ENCODE results near the gene CCL26.
"Not testable (repeated sequence)": the region's sequence is repeated elsewhere in the genome, so short reads cannot be mapped to it uniquely, and the experiment has no call there.

The CCL26 gene

DNA sequence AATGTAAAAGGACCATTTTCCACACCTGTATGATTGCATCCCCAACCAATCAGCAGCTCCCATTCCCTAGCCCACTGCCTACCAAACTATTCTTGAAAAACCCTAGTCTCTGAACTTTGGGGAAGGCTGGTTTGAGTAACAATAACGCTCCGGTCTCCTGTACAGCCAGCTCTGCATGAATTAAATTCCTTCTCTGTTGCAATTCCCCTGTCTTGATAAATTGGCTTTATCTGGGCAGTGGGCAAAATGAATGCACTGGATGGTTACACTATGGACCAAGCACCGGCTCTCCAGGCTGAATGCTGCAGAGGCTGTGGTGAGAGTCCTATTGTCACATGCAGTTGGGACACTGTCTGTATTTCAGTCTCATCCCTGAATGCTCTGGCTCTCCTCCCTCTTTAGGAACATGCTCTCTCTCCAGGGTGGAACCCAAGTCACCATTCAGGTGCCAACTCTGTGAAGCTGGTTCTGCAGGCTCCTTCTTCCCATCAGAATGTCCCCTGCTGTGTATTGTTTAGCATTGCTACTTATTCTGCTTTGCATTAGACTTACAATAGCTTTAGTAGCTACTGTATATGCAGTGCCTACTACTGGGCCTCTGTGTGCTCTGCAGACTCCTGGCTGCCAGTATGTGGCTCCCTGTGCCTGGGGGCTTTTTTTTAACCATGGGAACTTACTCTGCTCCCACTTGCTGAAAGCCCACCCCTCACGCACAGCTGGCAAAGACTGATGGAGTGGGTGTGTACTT, 34.7 kb upstream of the CCL26 start:
- DNase-seq (ENCODE audit: insufficient read length, low spot score) (no peak), FAIRE-seq (no peak)
- no peak for TF ChIP-seq POLR2A (IDR thresholded peaks at IDR 0.05; ENCODE audit: low read depth, low read length)

DNA sequence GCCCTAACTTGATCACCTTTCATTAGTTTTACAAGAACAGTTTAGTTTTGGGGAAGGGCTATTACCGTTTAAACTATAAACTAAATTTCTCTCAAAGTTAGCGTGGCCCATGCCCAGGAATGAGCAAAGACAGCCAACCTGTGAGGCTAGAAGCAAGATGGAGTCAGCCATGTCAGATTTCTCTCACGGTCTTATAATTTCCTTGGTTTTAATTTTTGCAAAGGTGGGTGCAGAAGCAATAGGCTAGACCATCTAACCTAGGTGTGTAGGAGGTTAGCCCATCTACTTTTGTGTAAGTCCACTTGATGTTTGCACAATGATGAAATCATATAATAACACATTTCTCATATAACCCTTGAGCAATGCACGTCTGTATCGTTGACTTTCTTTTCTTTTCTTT, 32.7 kb upstream of the CCL26 start:
- FAIRE-seq (no peak), DNase-seq (ENCODE audit: insufficient read length, low spot score) (no peak)
- no peak for TF ChIP-seq POLR2A (IDR thresholded peaks at IDR 0.05; ENCODE audit: low read depth, low read length)

DNA sequence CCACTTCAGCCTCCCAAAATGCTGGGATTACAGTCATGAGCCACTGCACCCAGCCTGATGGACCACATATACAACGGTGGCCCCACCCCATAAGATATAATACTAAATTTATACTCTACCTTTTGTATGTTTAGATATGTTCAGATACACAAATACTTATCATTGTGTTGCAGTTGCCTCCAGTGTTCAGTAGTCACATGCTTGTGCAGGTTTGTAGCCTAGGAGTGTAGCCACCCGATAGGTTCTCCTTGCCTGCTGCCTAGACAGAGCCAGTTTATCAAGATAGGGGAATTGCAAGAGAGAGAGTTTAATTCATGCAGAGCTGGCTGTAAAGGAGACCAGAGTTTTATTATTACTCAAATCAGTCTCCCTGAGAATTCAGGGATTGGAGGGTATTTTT, 32.0 kb upstream of the CCL26 start:
- no peak for TF ChIP-seq POLR2A (IDR thresholded peaks at IDR 0.05; ENCODE audit: low read depth, low read length)
- DNase-seq (ENCODE audit: insufficient read length, low spot score) (no peak), FAIRE-seq (no peak)

DNA sequence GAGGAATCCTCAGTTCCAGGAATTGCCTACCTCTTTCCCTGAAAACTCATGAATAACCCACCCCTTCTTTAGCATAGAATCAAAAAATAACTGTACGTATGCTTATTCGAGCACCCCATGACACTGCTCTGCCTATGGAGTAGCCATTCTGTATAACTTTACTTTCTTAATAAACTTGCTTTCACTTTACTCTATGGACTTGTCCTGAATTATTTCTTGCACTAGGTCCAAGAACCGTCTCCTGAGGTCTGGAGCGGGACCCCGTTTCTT, 30.5 kb upstream of the CCL26 start:
- FAIRE-seq: no peak

DNA sequence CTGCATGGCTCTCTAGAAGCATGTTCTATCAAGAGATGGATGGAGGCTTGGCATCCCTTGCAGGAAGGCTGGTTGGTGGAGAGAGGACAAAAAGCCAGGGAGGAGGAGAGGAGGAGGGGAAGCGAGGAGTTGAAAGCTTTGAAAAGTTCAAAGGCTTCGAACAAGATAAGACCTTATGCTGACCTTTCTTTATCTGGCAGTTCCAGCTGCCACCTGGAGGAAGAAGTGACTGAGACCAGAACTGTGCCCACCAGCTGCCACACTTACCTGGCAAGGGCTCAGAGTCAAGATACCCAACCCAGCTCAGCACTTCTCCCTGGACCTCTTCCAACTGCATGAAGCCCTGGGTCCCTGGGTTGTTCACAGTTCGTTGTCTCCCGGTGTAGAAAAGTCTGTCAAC, 26.8 kb upstream of the CCL26 start:
- DNase-seq (ENCODE audit: insufficient read length, low spot score) (no peak), FAIRE-seq (no peak)
- no peak for TF ChIP-seq POLR2A (IDR thresholded peaks at IDR 0.05; ENCODE audit: low read depth, low read length)

More for the DNA sequence above, 30.5 kb upstream of the CCL26 start:
- DNase-seq (ENCODE audit: insufficient read length, low spot score): no peak
- TF ChIP-seq POLR2A (IDR thresholded peaks at IDR 0.05; ENCODE audit: low read depth, low read length): no peak

DNA sequence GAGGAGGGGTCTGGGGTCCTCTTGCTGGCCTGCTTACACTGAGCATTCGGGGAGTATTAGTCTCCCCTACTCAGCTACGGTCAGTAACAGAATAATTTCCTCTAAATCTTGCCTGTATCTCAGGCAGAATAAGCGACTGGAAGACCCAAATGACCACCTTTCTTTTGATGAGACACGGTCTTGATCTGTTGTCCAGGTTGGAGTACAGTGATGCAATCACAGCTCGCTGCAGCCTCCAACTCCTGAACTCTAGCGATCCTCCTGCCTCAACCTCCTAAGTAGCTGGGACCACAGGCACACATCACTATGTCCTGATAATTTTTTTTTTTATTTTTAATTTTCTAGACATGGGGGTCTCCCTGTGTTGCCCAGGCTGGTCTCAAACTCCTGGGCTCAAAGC, 24.4 kb upstream of the CCL26 start:
- no peak for DNase-seq (ENCODE audit: insufficient read length, low spot score)
- TF ChIP-seq POLR2A (IDR thresholded peaks at IDR 0.05; ENCODE audit: low read depth, low read length): no peak
- no peak for FAIRE-seq

DNA sequence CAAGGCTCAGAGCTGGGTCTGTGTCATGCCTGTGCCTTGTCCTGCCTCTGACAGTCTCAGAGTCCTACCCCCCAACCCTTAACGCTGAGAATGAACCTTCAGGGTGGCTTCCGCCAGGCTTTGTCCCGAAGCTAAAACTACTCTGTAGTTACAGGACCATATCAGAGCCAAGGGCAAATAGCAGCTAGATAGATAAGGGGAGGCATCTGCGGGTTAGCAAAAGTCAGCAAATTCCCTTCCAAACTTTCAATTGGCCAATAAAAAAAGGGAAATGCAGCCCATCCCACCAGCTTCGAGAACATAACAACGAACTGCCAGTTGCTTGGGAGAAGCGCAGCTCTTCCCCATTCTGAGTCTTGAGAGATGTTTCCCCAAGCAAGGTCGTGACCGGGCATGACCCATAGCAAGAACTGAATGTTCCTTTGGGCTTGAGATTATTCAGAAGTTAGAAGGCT, 23.8 kb upstream of the CCL26 start:
- no peak for TF ChIP-seq POLR2A (IDR thresholded peaks at IDR 0.05; ENCODE audit: low read depth, low read length)
- no peak for DNase-seq (ENCODE audit: insufficient read length, low spot score)
- no peak for FAIRE-seq

DNA sequence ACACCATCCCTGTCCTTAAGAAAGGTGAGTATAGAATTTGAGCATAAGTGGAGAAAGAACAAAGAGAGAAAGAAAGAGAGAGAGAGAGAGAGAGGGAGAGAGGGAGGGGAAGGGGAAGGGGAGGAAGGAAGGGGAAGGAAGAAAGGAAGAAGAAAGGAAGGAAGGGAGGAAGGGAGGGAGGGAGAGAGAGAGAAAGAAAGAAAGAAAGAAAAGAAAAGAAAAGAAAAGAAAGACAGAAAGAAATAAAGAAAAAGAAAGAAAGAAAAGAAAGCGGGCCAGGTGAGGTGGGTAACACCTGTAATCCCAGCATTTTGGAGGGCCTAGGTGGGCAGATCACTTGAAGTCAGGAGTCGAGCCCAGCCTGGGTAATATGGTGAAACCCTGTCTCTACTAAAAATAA, 21.7 kb upstream of the CCL26 start:
- DNase-seq (ENCODE audit: insufficient read length, low spot score) (no peak), FAIRE-seq (no peak)
- TF ChIP-seq POLR2A (IDR thresholded peaks at IDR 0.05; ENCODE audit: low read depth, low read length): no peak

DNA sequence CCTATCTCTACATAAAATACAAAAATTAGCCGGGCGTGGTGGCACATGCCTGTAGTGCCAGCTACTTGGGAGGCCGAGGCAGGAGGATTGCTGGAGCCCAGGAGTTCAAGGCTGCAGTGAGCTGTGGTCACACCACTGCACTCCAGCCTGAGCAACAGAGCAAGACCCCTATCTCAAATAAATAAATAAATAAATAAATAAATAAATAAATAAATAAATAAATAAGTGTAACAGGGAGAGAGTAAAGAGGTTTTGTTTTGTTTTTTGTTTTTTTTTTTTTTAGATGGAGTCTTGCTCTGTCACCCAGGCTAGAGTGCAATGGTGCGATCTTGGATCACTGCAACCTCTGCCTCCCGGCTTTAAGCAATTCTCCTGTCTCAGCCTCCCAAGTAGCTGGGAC, 20.6 kb upstream of the CCL26 start:
- DNase-seq (ENCODE audit: insufficient read length, low spot score); FAIRE-seq: not testable (repeated sequence)

DNA sequence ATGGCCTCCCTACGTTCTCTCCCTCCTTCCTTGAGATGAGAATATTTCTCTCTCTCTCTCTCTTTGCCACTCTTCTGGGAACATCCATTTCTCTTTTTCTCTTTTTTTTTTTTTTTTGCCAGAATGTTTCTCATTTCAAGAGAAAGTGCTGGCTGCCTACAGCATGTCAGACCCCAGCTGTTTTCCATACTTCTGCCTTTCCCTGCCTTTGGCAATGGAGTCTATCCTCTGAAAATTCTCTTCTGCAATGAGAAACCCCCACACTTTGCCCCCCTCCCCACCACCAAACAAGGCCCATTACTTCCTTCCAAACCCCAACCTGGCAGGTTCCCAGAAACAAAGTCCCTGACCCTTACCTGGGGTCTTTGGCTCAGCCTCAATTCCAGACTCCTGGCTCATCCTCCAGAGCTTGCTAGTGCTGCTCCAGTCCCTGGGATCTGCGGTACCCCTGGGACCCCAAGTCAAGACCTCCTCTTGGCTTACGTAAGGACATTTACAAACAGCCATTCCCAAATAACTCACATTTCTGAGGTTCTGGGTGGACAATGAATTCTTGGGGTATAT, 17.4 kb upstream of the CCL26 start:
- DNase-seq (ENCODE audit: insufficient read length, low spot score) (no peak), FAIRE-seq (no peak)
- TF ChIP-seq POLR2A (IDR thresholded peaks at IDR 0.05; ENCODE audit: low read depth, low read length): no peak

DNA sequence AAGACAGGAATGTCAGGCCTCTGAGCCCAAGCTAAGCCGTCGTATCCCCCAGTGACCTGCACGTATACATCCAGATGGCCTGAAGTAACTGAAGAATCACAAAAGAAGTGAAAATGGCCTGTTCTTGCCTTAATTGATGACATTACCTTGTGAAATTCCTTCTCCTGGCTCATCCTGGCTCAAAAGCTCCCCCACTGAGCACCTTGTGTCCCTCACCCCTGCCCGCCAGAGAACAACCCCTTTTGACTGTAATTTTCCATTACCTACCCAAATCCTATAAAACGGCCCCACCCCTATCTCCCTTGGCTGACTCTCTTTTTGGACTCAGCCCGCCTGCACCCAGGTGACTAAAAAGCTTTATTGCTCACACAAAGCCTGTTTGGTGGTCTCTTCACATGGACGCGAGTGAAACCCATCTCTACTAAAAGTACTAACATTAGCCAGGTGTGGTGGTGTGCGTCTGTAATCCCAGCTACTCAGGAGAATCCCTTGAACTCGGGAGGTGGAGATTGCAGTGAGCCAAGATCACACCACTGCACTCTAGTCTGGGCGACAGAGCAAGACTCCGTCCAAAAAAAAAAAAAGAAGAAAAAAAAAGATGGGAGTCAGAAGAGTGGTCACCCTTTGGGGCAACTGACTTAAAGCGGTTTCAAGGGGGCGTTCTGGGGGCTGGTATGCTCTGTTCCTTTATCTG, 16.3 kb upstream of the CCL26 start:
- DNase-seq (ENCODE audit: insufficient read length, low spot score); FAIRE-seq: not testable (repeated sequence)

DNA sequence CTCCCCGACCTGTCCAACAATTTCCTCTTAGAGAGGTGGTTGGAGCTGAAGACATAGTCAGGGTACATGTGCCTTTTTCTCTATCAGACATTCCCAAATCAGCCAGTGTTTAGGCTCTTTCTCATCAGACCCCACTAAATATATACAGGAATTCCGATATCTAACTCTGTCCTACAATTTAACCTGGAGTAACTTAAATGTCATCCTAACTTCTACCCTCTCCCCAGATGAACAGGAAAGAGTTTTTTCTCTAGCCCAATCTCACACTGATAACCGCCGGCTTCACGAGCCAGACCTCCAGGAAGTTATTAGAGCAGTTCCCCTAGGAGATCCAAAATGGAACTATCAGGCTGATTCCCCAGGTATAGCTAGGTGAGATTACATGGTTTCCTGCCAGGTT, 11.0 kb upstream of the CCL26 start:
- not testable (repeated sequence) for DNase-seq (ENCODE audit: insufficient read length, low spot score); FAIRE-seq

DNA sequence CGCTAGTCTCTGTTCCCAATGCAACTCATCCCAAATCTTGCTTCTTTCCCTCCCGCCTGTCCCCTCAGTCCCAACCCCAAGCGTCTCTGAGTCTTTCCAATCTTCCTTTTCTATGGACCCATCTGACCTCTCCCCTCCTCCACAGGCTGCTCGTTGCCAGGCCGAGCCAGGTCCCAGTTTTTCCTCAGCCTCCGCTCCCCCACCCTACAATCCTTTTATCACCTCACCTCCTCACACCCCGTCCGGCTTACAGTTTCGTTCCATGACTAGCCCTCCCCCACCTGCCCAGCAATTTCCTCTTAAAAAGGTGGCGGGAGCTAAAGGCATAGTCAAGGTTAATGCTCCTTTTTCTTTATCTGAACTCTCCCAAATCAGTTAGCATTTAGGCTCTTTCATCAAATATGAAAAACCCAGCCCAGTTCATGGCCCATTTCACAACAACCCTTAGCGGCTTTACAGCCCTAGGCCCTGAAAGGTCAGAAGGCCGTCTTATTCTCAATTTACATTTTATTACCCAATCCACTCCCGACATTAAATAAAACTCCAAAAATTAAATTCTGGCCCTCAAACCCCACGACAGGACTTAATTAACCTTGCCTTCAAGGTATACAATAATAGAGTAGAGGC, 8.7 kb upstream of the CCL26 start:
- not testable (repeated sequence) for FAIRE-seq; DNase-seq (ENCODE audit: insufficient read length, low spot score)

DNA sequence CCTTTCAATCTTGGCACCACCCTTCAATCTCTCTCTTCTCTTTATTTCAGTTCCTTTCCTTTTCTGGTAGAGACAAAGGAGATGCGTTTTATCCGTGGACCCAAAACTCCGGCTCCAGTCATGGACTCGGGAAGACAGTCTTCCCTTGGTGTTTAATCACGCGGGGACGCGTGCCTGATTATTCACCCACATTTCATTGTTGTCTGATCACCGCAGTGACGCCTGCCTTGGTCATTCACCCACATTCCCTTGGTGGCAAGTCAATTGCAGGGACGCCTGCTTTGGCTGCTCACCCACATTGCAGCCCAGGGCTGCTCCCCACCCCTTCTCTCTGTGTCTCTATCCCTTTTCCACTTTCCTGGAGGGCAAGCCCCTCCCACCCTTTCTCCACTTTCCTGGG, 7.5 kb upstream of the CCL26 start:
- not testable (repeated sequence) for DNase-seq (ENCODE audit: insufficient read length, low spot score); FAIRE-seq

DNA sequence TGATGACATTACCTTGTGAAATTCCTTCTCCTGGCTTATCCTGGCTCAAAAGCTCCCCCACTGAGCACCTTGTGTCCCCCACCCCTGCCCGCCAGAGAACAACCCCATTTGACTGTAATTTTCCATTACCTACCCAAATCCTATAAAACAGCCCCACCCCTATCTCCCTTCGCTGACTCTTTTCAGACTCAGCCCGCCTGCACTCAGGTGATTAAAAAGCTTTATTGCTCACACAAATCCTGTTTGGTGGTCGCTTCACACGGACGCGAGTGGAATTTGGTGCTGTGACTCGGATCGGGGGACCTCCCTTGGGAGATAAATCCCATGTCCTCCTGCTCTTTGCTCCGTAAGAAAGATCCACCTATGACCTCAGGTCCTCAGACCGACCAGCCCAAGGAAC, 7.0 kb upstream of the CCL26 start:
- FAIRE-seq; DNase-seq (ENCODE audit: insufficient read length, low spot score): not testable (repeated sequence)
